ENCODE measurements around the gene CFAP52.

CFAP52 gene

GRCh38 chr17:9576521-9577372, at the start of gene CFAP52:
Gene CFAP52 (plus strand): TSS chr17:9576642. CDS start chr17:9576696, 54 bp downstream.
- peak within 1 kb of the TSS; percentile 79 for H3K27ac Mint-ChIP-seq
- intact Hi-C loops (cut with micrococcal nuclease): loop anchor here (5.0 kb wide), 2 partner anchors 101 to 151 kb away; no protein-coding TSS in a partner anchor
- peaks cover 7% of the 10 kb centered on the region for H3K36me3 Mint-ChIP-seq (ENCODE audit: low read depth)
- H3K9me3 Mint-ChIP-seq: no peaks in the 10 kb centered on the region
- H3K4me1 Mint-ChIP-seq (ENCODE audit: low read depth): peaks cover 25% of the 10 kb centered on the region
- H3K27me3 Mint-ChIP-seq: no peaks in the 10 kb centered on the region
- H3K4me3 Mint-ChIP-seq: peak within 1 kb of the TSS; percentile 87

GRCh38 chr17:9527788-9528187, 48.7 kb upstream of the CFAP52 start:
- H3K9me3 Mint-ChIP-seq: no peaks in the 10 kb centered on the region
- H3K36me3 Mint-ChIP-seq (ENCODE audit: low read depth): no peaks in the 10 kb centered on the region
- no peaks in the 10 kb centered on the region for H3K27me3 Mint-ChIP-seq
- no peaks in the 10 kb centered on the region for H3K4me1 Mint-ChIP-seq (ENCODE audit: low read depth)
- H3K4me3 Mint-ChIP-seq: no peak overlapping the region
- intact Hi-C loops (cut with micrococcal nuclease): loop anchor here (10.0 kb wide), 1 partner anchor 533 kb away; no protein-coding TSS in a partner anchor
- H3K27ac Mint-ChIP-seq: no peak overlapping the region

- H3K4me3 Mint-ChIP-seq: no peak overlapping the region
- intact Hi-C loops (cut with micrococcal nuclease): loop anchor here (10.0 kb wide), 1 partner anchor 534 kb away; no protein-coding TSS in a partner anchor
- no peak overlapping the region for H3K27ac Mint-ChIP-seq
- no peaks in the 10 kb centered on the region for H3K27me3 Mint-ChIP-seq
- peaks cover 7% of the 10 kb centered on the region for H3K36me3 Mint-ChIP-seq (ENCODE audit: low read depth)
- H3K4me1 Mint-ChIP-seq (ENCODE audit: low read depth): peaks cover 5% of the 10 kb centered on the region
- no peaks in the 10 kb centered on the region for H3K9me3 Mint-ChIP-seq
These were observed 47.3 kb upstream of the CFAP52 start for GRCh38 chr17:9529033-9529700.

GRCh38 chr17:9531034-9531433, 45.4 kb upstream of the CFAP52 start:
- Mint-ChIP-seq H3K4me1 (ENCODE audit: low read depth) (peaks cover 5% of the 10 kb centered on the region), H3K9me3 (no peaks in the 10 kb centered on the region), H3K27me3 (no peaks in the 10 kb centered on the region), H3K27ac (no peak overlapping the region), H3K36me3 (ENCODE audit: low read depth) (peaks cover 7% of the 10 kb centered on the region), H3K4me3 (no peak overlapping the region)
- intact Hi-C loops (cut with micrococcal nuclease): no loop called here

- H3K4me1 Mint-ChIP-seq (ENCODE audit: low read depth): peaks cover 5% of the 10 kb centered on the region
- H3K9me3 Mint-ChIP-seq: no peaks in the 10 kb centered on the region
- no peak overlapping the region for H3K27ac Mint-ChIP-seq
- H3K27me3 Mint-ChIP-seq: no peaks in the 10 kb centered on the region
- intact Hi-C loops (cut with micrococcal nuclease): no loop called here
- H3K4me3 Mint-ChIP-seq: no peak overlapping the region
- H3K36me3 Mint-ChIP-seq (ENCODE audit: low read depth): peaks cover 7% of the 10 kb centered on the region
These were observed 43.7 kb upstream of the CFAP52 start for GRCh38 chr17:9532715-9533114.

GRCh38 chr17:9533441-9533840, 43.0 kb upstream of the CFAP52 start:
- Mint-ChIP-seq H3K9me3 (no peaks in the 10 kb centered on the region), H3K27me3 (no peaks in the 10 kb centered on the region), H3K36me3 (ENCODE audit: low read depth) (peaks cover 7% of the 10 kb centered on the region), H3K4me1 (ENCODE audit: low read depth) (peaks cover 5% of the 10 kb centered on the region), H3K4me3 (no peak overlapping the region), H3K27ac (no peak overlapping the region)
- intact Hi-C loops (cut with micrococcal nuclease): no loop called here

- Mint-ChIP-seq H3K27ac (no peak overlapping the region), H3K4me3 (no peak overlapping the region), H3K36me3 (ENCODE audit: low read depth) (peaks cover 31% of the 10 kb centered on the region), H3K9me3 (no peaks in the 10 kb centered on the region), H3K4me1 (ENCODE audit: low read depth) (peaks cover 5% of the 10 kb centered on the region), H3K27me3 (no peaks in the 10 kb centered on the region)
- intact Hi-C loops (cut with micrococcal nuclease): no loop called here
These were observed 40.4 kb upstream of the CFAP52 start for GRCh38 chr17:9536061-9536460.

GRCh38 chr17:9537177-9537776, 39.2 kb upstream of the CFAP52 start:
- Mint-ChIP-seq H3K4me3 (no peak overlapping the region), H3K27me3 (no peaks in the 10 kb centered on the region), H3K4me1 (ENCODE audit: low read depth) (peaks cover 5% of the 10 kb centered on the region), H3K9me3 (no peaks in the 10 kb centered on the region), H3K27ac (no peak overlapping the region), H3K36me3 (ENCODE audit: low read depth) (peaks cover 40% of the 10 kb centered on the region)
- intact Hi-C loops (cut with micrococcal nuclease): no loop called here

GRCh38 chr17:9538626-9539025, 37.8 kb upstream of the CFAP52 start:
- Mint-ChIP-seq H3K4me1 (ENCODE audit: low read depth) (peaks cover 3% of the 10 kb centered on the region), H3K27me3 (no peaks in the 10 kb centered on the region), H3K36me3 (ENCODE audit: low read depth) (peaks cover 50% of the 10 kb centered on the region), H3K27ac (no peak overlapping the region), H3K4me3 (no peak overlapping the region), H3K9me3 (no peaks in the 10 kb centered on the region)
- intact Hi-C loops (cut with micrococcal nuclease): no loop called here

GRCh38 chr17:9541718-9542117, 34.7 kb upstream of the CFAP52 start:
- H3K27ac Mint-ChIP-seq: no peak overlapping the region
- H3K36me3 Mint-ChIP-seq (ENCODE audit: low read depth): peaks cover 67% of the 10 kb centered on the region

GRCh38 chr17:9544221-9544620, 32.2 kb upstream of the CFAP52 start:
- no peaks in the 10 kb centered on the region for H3K9me3 Mint-ChIP-seq
- intact Hi-C loops (cut with micrococcal nuclease): no loop called here
- H3K4me3 Mint-ChIP-seq: no peak overlapping the region
- H3K36me3 Mint-ChIP-seq (ENCODE audit: low read depth): peaks cover 60% of the 10 kb centered on the region
- no peak overlapping the region for H3K27ac Mint-ChIP-seq
- H3K4me1 Mint-ChIP-seq (ENCODE audit: low read depth): no peaks in the 10 kb centered on the region
- no peaks in the 10 kb centered on the region for H3K27me3 Mint-ChIP-seq

More at GRCh38 chr17:9541718-9542117, 34.7 kb upstream of the CFAP52 start:
- Mint-ChIP-seq H3K4me3 (no peak overlapping the region), H3K27me3 (no peaks in the 10 kb centered on the region), H3K4me1 (ENCODE audit: low read depth) (no peaks in the 10 kb centered on the region), H3K9me3 (no peaks in the 10 kb centered on the region)
- intact Hi-C loops (cut with micrococcal nuclease): no loop called here

- no peaks in the 10 kb centered on the region for H3K4me1 Mint-ChIP-seq (ENCODE audit: low read depth)
- H3K27me3 Mint-ChIP-seq: no peaks in the 10 kb centered on the region
- no peak overlapping the region for H3K27ac Mint-ChIP-seq
- no peak overlapping the region for H3K4me3 Mint-ChIP-seq
- intact Hi-C loops (cut with micrococcal nuclease): no loop called here
- no peaks in the 10 kb centered on the region for H3K9me3 Mint-ChIP-seq
- peaks cover 38% of the 10 kb centered on the region for H3K36me3 Mint-ChIP-seq (ENCODE audit: low read depth)
These were observed 27.2 kb upstream of the CFAP52 start for GRCh38 chr17:9549215-9549614.

GRCh38 chr17:9553181-9553580, 23.3 kb upstream of the CFAP52 start:
- no peak overlapping the region for H3K4me3 Mint-ChIP-seq
- H3K9me3 Mint-ChIP-seq: no peaks in the 10 kb centered on the region
- no peaks in the 10 kb centered on the region for H3K27me3 Mint-ChIP-seq
- no peak overlapping the region for H3K27ac Mint-ChIP-seq
- peaks cover 47% of the 10 kb centered on the region for H3K36me3 Mint-ChIP-seq (ENCODE audit: low read depth)
- intact Hi-C loops (cut with micrococcal nuclease): no loop called here
- H3K4me1 Mint-ChIP-seq (ENCODE audit: low read depth): no peaks in the 10 kb centered on the region

GRCh38 chr17:9553596-9553995, 22.8 kb upstream of the CFAP52 start:
- Mint-ChIP-seq H3K27me3 (no peaks in the 10 kb centered on the region), H3K36me3 (ENCODE audit: low read depth) (peaks cover 50% of the 10 kb centered on the region), H3K4me1 (ENCODE audit: low read depth) (no peaks in the 10 kb centered on the region), H3K9me3 (no peaks in the 10 kb centered on the region), H3K27ac (no peak overlapping the region), H3K4me3 (no peak overlapping the region)
- intact Hi-C loops (cut with micrococcal nuclease): no loop called here
